Psoas muscle (tissue), 8 donors: ENCODE results near the gene ITPR2. TPM values are rescaled to one million over a fixed set of nuclear protein-coding genes. Genes with fewer than 3 reads are reported as not detected.

Experiments used
- ATAC-seq, 4 donors: fragments of 200-7000 bp; cut with Tn5 transposase; one replicate each; pipeline ENCODE4 v1.9.1; 2020; ENCODE audit warnings: moderate library complexity in 3 of 4, mild to moderate bottlenecking in 2 of 4
- DNase-seq, 2 donors: peaks; one replicate each; pipeline ENCODE4 v3.0.0-alpha.2; 2020
- H3K27ac ChIP-seq: fragments of 200-600 bp; one replicate; pipeline ENCODE4 v1.8.0; 2022
- H3K27me3 ChIP-seq, 3 donors: fragments of 200-600 bp in 1 of 3; one replicate each; pipeline versions ENCODE4 v1.6.1 to v1.8.0; 2013 to 2022; ENCODE audit warnings: low read length in 2 of 3, mild to moderate bottlenecking in 2 of 3, moderate library complexity in 1 of 3; ENCODE audit not compliant: insufficient read depth in 3 of 3
- H3K36me3 ChIP-seq, 2 donors: fragments of 200-600 bp in 1 of 2; one replicate each; pipeline versions ENCODE4 v1.6.1 to v1.8.0; 2013 to 2022; ENCODE audit warnings: low read depth in 1 of 2, mild to moderate bottlenecking in 1 of 2, moderate library complexity in 1 of 2; ENCODE audit not compliant: insufficient read depth in 1 of 2
- H3K4me1 ChIP-seq: fragments of 200-600 bp; one replicate; pipeline ENCODE4 v1.8.0; 2022
- H3K4me3 ChIP-seq: fragments of 200-600 bp; one replicate; pipeline ENCODE4 v1.8.0; 2022; ENCODE audit warnings: mild to moderate bottlenecking
- H3K9me3 ChIP-seq: fragments of 200-600 bp; one replicate; pipeline ENCODE4 v1.8.0; 2022
- CTCF ChIP-seq: fragments of 200-600 bp; IDR thresholded peaks from one replicate; pipeline ENCODE4 v1.8.0; 2022; ENCODE audit warnings: antibody characterized with exemption
- WGBS, 3 donors: extraction: QIAGEN DNeasy Blood & Tissue Kit; methylation state at CpG; one replicate each; pipeline versions ENCODE4 v1.1.6 to v1.1.7; 2013; 5-methylcytosine and 5-hydroxymethylcytosine counted together
- intact Hi-C, 2 donors: fragments of 100-400 bp; cut with DNase I; formaldehyde crosslinking; loops; one replicate each; pipeline versions ENCODE4 v1.11.0 to v1.14.2; 2022
- polyA plus RNA-seq, 3 donors: library from polyadenylated mRNA; stranded (reverse); fragments of 200-250 nt; gene quantifications; one replicate each; pipeline ENCODE4 v1.2.3, GENCODE V29; 2013
- total RNA-seq, 4 donors: library from RNA; stranded (reverse); fragmentation: NEBNext Ultra II Directional in 2 of 4; extraction: Animal tissue kit (Norgen Biotek cat#: 25700) in 2 of 4; gene quantifications; one replicate each; pipeline versions ENCODE4 v1.2.1 to v1.2.4, GENCODE V29; 2021 to 2023
- donor health status: healthy with polysubstance abuse.
- donor health status: DM: no; HTN: no; CAD: no; lungs with moderate emphysema.
- donor health status: Bipolar disorder and iron deficiency.
- donor health status: healthy.
- donor health status: DM: yes; HTN: yes; CAD: no.
- donor health status: DM: no; HTN: no; CAD: no.
- donor health status: DM: no; HTN: no; CAD: no.
- donor health status: DM: yes; HTN: yes; CAD: no.

The ITPR2 gene
- total and polyA plus RNA-seq, 7 donors: 0.86 to 10.3 (median 6.1) TPM

GRCh38 chr12:26724309-26724702 lies 108.7 kb downstream of the ITPR2 start:
- 63 to 73% (median 72%) methylated on average over 4 of the region's 4 CpGs for WGBS, 3 donors
- H3K27me3 ChIP-seq: no peaks in the 10 kb centered on the region
- ATAC-seq: no peak
- H3K36me3 ChIP-seq: no peaks in the 10 kb centered on the region
- DNase-seq: no peak
- TF ChIP-seq CTCF: no peak
- intact Hi-C loops: no loop called here
- H3K9me3 ChIP-seq: no peaks in the 10 kb centered on the region
- peaks cover 3% of the 10 kb centered on the region for H3K4me1 ChIP-seq
- no peak overlapping the region for H3K4me3 ChIP-seq
- no peak overlapping the region for H3K27ac ChIP-seq

- no peak for DNase-seq
- no peaks in the 10 kb centered on the region for H3K27me3 ChIP-seq
- H3K9me3 ChIP-seq: no peaks in the 10 kb centered on the region
- no peaks in the 10 kb centered on the region for H3K36me3 ChIP-seq
- no peak overlapping the region for H3K27ac ChIP-seq
- 52 to 66% (median 57%) methylated on average over 8 of the region's 8 CpGs for WGBS, 3 donors
- peaks cover 3% of the 10 kb centered on the region for H3K4me1 ChIP-seq
- intact Hi-C loops: no loop called here
- no peak for TF ChIP-seq CTCF
- peak in 3 of 4 donors; percentile 56 to 66 (median 58) for ATAC-seq
- H3K4me3 ChIP-seq: no peak overlapping the region
Measured at GRCh38 chr12:26723379-26724308, 109.3 kb downstream of the ITPR2 start.

- 57 to 62% (median 57%) methylated on average over 2 of the region's 2 CpGs for WGBS, 3 donors
- H3K4me1 ChIP-seq: peaks cover 3% of the 10 kb centered on the region
- H3K27ac ChIP-seq: no peak overlapping the region
- H3K27me3 ChIP-seq: no peaks in the 10 kb centered on the region
- H3K9me3 ChIP-seq: no peaks in the 10 kb centered on the region
- no peak for TF ChIP-seq CTCF
- intact Hi-C loops: no loop called here
- H3K36me3 ChIP-seq: no peaks in the 10 kb centered on the region
- DNase-seq (no peak), ATAC-seq (no peak)
- H3K4me3 ChIP-seq: no peak overlapping the region
Measured at GRCh38 chr12:26721800-26722199, 111.2 kb downstream of the ITPR2 start.

GRCh38 chr12:26719852-26720251 lies 113.1 kb downstream of the ITPR2 start:
- H3K36me3 ChIP-seq: peaks cover 0 to 13% of the 10 kb centered on the region in 2 donors
- peak; percentile 4 for TF ChIP-seq CTCF
- H3K9me3 ChIP-seq: no peaks in the 10 kb centered on the region
- intact Hi-C loops: no loop called here
- H3K27ac ChIP-seq: no peak overlapping the region
- H3K4me3 ChIP-seq: no peak overlapping the region
- H3K27me3 ChIP-seq: no peaks in the 10 kb centered on the region
- no peak for ATAC-seq
- WGBS, 3 donors: 100% methylated on average over 1 of the region's 1 CpG
- peaks cover 3% of the 10 kb centered on the region for H3K4me1 ChIP-seq
- DNase-seq: no peak
